ENCODE data around the gene TFAP2E. TPM values are rescaled to one million over a fixed set of nuclear protein-coding genes. Genes with fewer than 3 reads are reported as not detected.

Gene TFAP2E
- total RNA-seq, 1 experiment from 2014 or later: not detected

DNA sequence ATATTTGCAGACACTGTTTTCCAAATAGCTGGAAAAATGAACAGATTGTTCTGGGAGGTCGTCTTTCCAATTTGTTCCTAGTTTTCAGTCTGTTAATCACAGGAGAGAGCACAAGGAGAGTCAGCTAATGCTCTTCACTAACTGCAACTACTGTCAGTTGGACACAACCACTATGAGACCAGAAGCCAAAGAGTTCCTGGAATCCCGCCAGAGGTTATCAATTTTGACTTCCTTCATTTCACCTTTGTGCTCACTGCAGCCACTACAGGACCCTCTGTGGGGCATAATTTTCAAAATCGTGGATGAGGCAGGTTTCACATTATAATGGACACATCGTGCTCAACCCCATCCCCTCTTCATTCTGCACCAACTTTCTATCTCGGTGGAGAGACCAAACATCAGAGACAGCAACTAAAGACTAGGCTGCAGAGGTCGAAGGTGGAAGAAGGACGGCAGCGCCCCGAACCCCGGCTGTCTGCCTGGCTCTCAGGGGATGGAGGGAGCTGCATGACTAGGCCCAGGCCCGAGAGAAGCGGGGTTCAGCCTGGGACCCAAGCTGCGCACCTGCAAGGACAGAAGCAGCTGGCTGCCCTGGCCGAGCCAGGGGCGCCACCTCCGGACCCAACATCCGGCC is 16.5 kb upstream of the TFAP2E start:
- DNase-seq (ENCODE audit: low read depth): no peak

GRCh38 chr1:35557118-35557610 is 15.9 kb upstream of the TFAP2E start, which contains the start of gene KIAA0319L:
KIAA0319L (minus strand) TSS chr1:35557403; CDS start chr1:35554491, 2,912 bp downstream.
- DNase-seq (ENCODE audit: low read depth): no peak

DNA sequence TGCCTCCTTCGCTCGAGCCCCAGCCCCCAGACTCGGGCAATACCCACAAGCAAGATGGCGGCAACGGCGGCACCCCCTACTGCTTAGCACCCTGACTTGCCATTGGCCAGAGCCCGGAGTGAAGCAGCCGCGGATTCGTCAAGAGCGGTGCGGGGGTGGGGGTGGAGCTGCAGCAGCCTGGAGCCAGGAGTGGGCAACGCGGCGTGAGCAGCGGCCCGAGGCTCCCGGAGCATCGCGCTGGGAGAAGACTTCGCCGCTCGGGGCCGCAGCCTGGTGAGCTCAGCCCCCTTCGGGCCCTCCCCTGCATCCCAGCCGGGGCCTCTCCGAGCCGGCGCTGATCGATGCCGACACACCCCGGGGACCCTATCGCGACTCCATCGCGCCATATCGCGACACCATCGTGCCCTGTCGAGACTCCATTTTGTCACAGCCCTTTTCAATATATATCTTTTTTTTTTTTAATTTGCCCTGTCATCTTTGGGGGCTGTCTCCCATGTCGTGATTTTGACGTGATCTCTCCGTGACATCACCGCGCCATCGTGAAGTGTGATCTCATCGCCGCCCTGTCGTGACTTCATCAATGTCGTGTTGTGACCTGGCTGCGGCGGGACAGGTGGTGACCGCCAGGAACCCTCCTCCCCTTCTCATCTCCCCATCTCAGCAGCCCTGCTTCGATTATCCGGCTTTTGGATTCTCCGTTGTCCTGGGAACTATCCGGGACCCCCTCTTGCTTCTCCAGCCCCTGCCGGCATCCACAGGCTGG is 15.3 kb upstream of the TFAP2E start, which contains the start of gene NCDN:
NCDN (plus strand) TSS at position 189 of the 763 bp plus-strand sequence; CDS start at position 581, 392 bp downstream.
- DNase-seq (ENCODE audit: low read depth): peak; percentile 96

GRCh38 chr1:35558374-35559316 is 14.5 kb upstream of the TFAP2E start:
- peak; percentile 14 for DNase-seq (ENCODE audit: low read depth)

DNA sequence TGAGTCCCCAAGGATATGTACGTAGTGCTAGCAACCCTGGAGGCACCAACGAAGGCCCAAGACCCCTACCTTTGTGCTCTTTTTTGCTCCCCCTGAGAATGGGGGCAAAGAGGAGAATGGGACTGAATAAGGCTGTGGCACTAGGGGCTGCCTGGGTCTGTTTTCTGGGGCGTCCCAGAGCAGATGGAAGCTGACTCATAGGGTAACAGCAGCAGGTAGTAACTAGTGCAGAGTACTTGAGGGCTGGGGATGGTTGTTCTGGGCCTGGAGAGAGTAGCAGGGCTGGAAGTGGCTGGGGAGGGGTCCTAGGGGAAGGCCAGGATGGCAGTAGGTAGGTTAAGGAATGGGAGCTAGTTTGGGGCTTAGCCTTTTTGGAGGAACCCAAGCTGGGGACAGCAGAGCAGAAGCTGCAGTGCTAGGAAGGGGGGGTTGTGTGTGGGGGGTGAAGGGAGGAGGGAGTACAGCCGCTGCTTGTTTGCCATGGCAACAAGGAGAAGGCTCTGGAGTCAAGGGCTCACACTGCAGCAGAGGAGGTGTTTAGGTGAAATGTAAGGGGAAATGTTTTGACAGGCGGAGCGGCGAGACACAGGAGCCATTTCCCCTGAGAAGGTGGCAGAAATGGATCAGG is 13.7 kb upstream of the TFAP2E start:
- DNase-seq (ENCODE audit: low read depth): no peak

- no peak for DNase-seq (ENCODE audit: low read depth)
Observed at GRCh38 chr1:35560256-35561225, 12.6 kb upstream of the TFAP2E start.

DNA sequence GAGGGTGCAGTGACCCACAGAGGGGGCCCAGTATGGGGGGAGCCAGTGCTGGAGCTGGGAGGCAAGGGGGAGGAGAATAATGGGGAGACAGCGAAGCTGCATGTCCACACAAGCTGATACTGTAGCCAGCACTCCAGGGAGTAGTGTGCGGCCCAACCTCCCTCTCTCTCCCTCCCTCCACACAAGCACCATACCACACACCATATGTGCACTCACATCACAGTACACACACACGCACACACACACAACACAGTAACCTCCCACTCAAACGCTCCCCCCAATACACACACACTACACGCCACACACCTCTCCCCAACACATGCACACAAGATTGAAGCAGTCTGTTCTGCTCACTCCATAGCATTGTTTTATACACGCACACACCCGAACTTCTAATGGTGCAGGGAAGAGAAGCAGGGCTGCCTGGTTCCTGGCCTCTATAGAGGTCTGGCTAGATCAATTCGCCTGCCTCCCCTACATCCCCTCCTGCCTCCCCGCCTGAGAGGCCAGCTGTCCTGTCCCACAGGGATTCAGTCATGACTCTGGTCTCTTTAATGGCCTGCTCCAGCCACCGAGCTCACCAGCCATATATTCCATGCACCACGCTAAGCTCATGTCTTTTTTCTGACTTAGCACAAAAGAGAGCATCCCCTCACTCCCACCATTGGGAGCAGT is 11.7 kb upstream of the TFAP2E start:
- no peak for DNase-seq (ENCODE audit: low read depth)

GRCh38 chr1:35561972-35562680 is 11.0 kb upstream of the TFAP2E start:
- DNase-seq (ENCODE audit: low read depth): no peak

- DNase-seq (ENCODE audit: low read depth): no peak
Observed at GRCh38 chr1:35563166-35563565, 9.9 kb upstream of the TFAP2E start.

DNA sequence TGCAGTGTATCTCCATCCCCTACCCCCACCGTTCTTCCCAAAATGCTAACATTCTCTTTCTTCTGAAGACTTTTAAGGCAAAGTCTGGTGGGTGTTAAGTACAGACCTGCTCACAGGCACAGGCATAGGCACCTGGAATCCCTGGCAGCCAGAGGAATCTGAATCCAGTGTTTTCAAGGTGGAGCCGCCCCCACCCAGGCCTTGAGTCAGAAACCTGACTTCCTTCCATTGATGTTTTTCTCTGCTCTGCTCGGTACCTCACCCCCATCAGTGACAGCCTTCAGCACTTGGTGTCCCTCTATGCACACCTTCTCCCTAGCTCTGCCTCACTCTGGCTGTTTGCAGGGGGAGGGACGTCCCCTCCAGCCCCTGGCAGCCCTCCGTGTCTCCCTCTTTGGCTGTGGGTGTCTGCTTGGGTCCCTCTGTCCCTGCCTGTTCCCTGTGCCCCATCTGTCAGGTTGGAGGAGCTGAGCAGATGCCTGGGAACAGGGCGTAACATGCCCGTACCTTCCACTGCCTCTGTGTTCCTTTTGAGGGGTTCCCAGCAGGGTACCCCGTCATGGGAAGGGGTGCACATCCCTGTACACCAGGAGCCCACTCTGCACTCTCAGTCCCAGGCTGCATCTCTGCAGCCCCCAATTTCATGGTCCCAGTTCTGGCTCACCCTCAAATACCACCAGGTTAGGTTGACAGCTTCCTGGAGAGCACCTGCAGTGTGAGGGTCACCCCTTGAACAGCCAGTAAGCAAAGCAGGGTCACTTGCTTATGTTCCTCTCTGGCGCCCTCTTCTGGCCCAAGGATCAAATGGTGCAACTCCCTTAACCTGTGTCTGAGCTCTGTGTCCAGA is 8.9 kb upstream of the TFAP2E start:
- DNase-seq (ENCODE audit: low read depth): peak; percentile 66

GRCh38 chr1:35564884-35565741 is 8.0 kb upstream of the TFAP2E start:
- DNase-seq (ENCODE audit: low read depth): no peak

DNA sequence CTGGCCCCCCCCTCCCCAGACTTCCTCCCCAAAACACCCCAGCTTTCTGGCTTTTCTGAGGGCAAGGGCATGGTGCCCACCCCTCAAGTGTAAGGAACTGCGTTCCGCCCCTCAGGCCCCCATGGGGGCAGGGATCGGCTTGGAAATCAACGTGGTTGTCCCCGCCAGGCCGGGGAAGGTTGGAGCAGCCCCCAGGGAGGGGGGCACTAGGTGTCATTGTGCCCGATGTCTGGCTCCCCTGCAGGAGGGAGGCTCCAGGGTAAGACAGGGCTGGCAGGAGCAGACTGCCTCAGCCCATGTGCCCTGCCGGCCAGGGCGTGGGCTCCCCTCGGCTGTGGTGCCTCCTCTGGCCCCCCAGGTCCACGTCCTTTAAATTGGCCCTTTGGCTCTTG is 7.4 kb upstream of the TFAP2E start:
- DNase-seq (ENCODE audit: low read depth): no peak

DNA sequence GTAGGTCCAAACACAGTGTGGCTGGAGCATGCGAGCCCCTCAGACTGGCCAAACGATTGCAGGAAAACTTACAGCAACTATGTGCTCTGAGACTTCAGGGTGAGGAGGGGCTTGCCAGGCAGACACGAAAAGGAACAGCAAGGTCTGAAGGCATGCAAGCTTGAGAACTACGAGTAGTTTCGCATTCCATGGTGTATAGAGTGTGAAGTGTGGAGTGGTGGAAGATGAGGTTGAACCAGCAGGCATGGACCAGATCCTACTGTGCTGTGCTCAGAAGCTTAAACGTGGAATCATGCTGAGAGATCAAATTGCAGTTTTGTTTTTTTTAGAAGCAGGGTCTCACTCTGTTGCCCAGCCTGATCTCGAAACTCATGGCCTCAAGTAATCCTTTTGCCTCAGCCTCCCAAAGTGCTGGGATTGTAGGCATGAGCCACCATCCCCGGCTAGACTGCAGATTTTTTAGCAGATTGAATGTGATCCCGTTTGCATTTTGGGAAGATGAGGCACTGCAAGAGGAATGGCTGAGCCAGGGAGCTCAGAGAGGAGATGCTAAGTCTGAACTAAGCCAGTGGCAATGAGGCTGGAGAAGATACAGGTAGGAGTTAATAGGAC is 5.1 kb upstream of the TFAP2E start:
- DNase-seq (ENCODE audit: low read depth): no peak

GRCh38 chr1:35568975-35569395 is 4.1 kb upstream of the TFAP2E start:
- peak; percentile 78 for DNase-seq (ENCODE audit: low read depth)

- no peak for DNase-seq (ENCODE audit: low read depth)
Observed at GRCh38 chr1:35569936-35570335, 3.2 kb upstream of the TFAP2E start.

GRCh38 chr1:35570589-35571137 is 2.5 kb upstream of the TFAP2E start:
- DNase-seq (ENCODE audit: low read depth): no peak

Measured in HT1080 (cell line).